ENCODE data around the gene ELOVL6.

Gene ELOVL6

DNA sequence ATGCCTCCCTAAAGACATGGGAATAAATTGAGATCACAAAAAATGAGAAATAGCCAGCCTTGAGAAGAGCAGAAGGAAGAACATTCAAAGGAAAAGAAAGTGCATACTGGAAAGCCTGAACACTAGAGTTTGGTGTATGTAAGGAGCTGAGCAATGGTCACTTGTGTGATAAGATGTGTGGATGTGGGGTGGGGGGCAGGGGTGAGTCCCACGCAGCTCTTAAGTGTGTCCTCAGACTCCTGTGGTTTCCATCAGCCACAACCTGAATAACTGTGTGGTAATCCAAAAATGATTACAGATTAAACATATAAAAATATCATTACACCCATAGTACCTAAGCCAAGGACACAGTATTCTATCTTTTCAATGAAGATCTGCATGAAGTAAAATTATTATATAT, 59.9 kb downstream of the ELOVL6 start:
- in situ Hi-C loops (cut with HindIII; ENCODE audit: low sequenced_read_pairs): no loop called here
- H3K4me3 ChIP-seq (ENCODE audit: low read depth, low read length): no peak overlapping the region
- TF ChIP-seq, protein P1, sequence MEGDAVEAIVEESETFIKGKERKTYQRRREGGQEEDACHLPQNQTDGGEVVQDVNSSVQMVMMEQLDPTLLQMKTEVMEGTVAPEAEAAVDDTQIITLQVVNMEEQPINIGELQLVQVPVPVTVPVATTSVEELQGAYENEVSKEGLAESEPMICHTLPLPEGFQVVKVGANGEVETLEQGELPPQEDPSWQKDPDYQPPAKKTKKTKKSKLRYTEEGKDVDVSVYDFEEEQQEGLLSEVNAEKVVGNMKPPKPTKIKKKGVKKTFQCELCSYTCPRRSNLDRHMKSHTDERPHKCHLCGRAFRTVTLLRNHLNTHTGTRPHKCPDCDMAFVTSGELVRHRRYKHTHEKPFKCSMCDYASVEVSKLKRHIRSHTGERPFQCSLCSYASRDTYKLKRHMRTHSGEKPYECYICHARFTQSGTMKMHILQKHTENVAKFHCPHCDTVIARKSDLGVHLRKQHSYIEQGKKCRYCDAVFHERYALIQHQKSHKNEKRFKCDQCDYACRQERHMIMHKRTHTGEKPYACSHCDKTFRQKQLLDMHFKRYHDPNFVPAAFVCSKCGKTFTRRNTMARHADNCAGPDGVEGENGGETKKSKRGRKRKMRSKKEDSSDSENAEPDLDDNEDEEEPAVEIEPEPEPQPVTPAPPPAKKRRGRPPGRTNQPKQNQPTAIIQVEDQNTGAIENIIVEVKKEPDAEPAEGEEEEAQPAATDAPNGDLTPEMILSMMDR (IDR thresholded peaks at IDR 0.05; ENCODE audit: low read depth, low read length): no peak
- no peak for DNase-seq (ENCODE audit: low read depth, low spot score)

DNA sequence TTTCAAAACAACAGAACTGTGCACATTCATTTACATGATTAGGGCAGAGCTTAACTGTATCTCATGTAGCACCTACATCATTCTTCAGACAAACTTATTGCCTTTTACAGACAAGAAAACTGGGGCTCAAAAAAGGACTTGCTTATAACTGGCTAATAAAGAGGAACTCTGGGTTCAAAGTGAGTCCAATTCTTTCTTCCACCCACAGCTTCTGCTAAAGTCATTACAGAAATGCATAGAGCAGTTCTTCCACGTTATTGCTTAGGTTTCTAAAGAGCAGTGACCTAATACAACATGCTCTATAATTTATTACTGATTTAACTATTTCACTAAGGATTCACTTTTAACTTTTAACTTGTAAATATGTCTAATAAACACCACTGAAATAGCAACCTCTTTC, 60.6 kb downstream of the ELOVL6 start:
- in situ Hi-C loops (cut with HindIII; ENCODE audit: low sequenced_read_pairs): no loop called here
- no peak for DNase-seq (ENCODE audit: low read depth, low spot score)
- H3K4me3 ChIP-seq (ENCODE audit: low read depth, low read length): no peak overlapping the region
- TF ChIP-seq, protein P1 (IDR thresholded peaks at IDR 0.05; ENCODE audit: low read depth, low read length): no peak

DNA sequence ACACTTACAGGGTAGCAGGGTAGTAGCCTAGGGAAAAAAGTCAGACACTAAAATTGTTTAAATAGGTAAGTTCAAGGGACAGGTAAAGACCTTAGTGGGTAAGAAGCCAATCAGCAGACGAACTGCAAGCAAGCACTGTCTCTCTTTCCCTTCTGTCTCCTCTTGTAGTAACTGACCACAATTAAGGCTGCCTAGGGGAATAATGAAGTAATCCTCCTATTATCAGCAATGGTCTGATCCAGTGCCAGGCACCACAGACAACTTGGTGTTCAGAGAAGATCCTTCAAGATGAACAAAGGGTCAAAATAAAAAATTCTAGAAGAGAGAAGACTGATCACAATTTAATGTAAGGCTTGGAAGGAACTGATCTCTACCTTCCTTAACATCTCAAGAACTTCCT, 62.9 kb downstream of the ELOVL6 start:
- TF ChIP-seq, protein P1 (IDR thresholded peaks at IDR 0.05; ENCODE audit: low read depth, low read length): no peak
- no peak overlapping the region for H3K4me3 ChIP-seq (ENCODE audit: low read depth, low read length)
- in situ Hi-C loops (cut with HindIII; ENCODE audit: low sequenced_read_pairs): no loop called here
- no peak for DNase-seq (ENCODE audit: low read depth, low spot score)

DNA sequence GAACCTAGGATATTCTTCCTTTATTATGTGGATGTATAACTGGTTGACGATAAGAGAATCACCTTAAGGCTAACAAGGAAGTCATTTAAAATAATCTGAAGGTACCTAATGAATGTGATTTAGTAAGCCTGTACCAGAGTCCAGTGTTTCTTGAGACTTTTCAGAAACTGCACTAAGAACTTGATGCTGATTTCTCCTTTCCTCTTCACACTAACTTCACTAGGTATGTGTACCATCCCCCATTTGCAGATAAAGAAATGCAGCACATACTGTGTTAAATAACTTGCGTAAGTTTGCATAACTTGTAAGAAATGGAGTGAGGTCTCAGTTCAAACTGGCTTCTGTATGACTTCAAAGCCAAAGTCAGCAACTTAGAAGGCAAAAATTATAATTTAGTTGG, 63.3 kb downstream of the ELOVL6 start:
- DNase-seq (ENCODE audit: low read depth, low spot score): no peak
- TF ChIP-seq, protein P1 (IDR thresholded peaks at IDR 0.05; ENCODE audit: low read depth, low read length): no peak
- H3K4me3 ChIP-seq (ENCODE audit: low read depth, low read length): no peak overlapping the region
- in situ Hi-C loops (cut with HindIII; ENCODE audit: low sequenced_read_pairs): no loop called here

DNA sequence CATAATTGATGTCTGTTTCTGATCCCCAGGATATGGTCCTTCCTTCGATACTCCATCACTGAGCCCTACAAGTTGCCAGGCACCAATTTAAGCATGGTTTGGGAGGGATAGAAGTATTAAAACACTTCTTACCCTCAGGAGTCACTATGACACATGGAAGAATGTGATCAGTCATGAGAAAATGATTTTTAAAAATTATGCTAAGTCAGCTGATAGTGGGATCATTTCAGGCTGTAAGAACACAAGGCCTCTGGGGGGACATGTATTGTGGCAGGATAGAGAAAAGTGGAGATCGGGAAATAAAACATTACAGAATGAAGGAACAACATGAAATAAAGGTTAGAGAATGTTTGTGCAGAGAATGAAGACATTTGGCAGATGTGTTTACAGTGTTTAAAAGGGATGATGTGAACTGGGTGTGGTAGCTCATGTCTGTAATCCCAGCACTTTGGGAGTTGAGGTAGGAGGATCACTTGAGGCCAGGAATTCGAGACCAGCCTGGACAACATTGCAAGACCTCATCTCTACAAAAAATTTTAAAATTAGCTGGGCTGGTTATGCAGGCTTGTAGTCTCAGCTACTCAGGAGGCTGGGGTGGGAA, 64.0 kb downstream of the ELOVL6 start:
- TF ChIP-seq, protein P1 (IDR thresholded peaks at IDR 0.05; ENCODE audit: low read depth, low read length): no peak
- no peak overlapping the region for H3K4me3 ChIP-seq (ENCODE audit: low read depth, low read length)
- in situ Hi-C loops (cut with HindIII; ENCODE audit: low sequenced_read_pairs): no loop called here
- no peak for DNase-seq (ENCODE audit: low read depth, low spot score)

DNA sequence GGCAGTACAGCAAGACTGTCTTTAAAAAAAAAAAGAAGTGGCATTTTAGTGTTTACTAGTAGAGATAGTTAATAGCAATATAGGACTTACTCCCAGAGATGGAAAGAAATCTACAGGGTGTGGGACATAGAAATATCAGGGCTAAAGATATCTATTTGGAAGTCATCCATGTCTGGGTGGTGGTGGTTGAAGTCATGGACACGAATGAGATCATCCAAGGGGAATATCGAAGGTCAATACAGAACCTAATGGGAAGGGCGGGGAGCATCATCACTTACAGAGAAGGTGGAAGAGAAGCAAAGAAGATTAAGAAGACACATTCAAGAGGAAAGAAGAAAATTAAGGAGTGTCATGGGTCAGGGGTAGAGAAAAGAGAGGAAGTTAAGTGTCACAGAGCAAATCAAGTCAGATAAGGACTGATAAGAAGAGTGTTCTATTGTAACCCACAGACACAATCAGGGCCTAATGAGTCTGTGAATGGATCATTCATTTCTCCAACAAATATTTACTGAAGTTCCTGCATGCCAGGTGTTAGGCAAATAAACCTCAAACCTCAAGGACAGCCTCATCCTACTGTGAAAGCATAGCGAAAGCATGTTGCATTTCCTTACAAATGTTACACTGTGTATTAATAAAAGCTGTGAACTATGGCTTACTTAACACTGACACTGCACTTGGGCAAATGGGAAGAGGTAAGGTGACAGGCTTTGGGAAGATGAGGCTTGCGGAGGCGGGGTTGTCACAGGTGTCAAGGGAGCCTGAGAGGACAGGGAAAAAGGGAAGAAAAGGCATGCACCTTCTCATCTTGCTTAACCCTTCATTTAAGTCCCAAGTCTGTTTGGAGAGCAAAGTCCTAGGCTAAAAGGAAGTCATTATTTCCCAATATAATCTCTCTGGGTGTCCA, 65.3 kb downstream of the ELOVL6 start:
- DNase-seq (ENCODE audit: low read depth, low spot score): no peak
- in situ Hi-C loops (cut with HindIII; ENCODE audit: low sequenced_read_pairs): no loop called here
- TF ChIP-seq, protein P1 (IDR thresholded peaks at IDR 0.05; ENCODE audit: low read depth, low read length): no peak
- H3K4me3 ChIP-seq (ENCODE audit: low read depth, low read length): no peak overlapping the region
